ENCODE data around the gene CCNY. TPM values are rescaled to one million over a fixed set of nuclear protein-coding genes. Genes with fewer than 3 reads are reported as not detected.
"Not testable (repeated sequence)": the region's sequence is repeated elsewhere in the genome, so short reads cannot be mapped to it uniquely, and the experiment has no call there.

The CCNY gene
- total RNA-seq, 1 donor from 2014 or later: 29.4 TPM

DNA sequence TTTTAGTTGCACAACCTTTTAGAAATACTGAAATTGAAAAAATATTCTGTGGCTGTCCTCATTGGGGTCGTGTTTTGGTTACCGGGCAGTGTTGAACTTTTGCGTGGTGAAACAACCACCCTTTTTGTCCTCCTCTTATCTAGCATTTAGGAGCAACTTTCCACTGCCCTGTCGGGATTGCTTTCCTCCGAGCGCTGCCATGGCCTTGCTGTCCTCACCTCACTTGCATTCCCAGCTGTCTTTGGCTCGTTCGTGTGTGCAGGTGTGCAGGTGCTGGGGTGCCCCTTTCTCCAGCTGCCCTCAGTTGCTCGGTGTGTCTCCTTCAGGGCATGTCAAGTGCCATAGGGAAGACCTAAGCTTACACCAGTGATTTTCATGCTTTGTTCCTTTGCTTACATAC, 151.9 kb downstream of the CCNY start:
- no peak for DNase-seq

DNA sequence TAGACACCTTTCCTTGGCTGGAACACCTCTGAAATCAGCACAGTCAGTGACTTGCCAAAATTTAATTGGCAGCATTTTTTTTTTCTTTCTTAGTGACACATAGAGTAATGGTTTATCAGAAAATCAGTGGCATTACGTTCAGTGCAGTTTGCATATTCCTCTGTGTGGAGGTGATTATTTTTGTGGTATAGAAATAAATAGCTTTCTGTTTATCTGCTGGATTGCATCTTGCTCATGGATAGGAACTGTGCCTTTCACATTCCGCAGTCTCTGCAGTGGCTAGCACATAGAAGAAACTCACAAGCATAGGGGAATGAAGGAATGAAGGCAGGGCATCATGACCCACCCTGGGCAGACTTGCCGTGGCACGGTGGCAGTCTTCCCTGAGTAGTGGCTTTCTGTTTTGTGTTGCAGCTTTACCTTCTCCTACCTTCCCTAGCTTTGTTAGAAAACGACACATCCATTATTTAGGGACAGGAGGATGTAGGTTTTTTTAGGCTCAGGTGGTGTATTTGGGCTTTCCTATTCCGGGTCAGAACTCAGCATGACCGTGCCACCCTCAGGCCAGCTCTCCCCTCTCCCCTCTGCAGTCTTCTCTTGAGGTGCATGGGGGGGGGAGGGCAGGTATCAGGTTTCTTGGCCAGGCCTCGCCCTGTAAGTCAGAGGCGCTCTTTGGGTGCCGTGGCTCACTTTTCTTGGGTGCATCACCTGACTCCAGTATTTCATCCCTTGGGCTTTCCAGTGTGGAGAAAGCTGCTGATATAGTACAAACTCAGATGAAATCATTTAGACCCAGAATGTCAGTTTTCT, 156.3 kb downstream of the CCNY start:
- DNase-seq: no peak

DNA sequence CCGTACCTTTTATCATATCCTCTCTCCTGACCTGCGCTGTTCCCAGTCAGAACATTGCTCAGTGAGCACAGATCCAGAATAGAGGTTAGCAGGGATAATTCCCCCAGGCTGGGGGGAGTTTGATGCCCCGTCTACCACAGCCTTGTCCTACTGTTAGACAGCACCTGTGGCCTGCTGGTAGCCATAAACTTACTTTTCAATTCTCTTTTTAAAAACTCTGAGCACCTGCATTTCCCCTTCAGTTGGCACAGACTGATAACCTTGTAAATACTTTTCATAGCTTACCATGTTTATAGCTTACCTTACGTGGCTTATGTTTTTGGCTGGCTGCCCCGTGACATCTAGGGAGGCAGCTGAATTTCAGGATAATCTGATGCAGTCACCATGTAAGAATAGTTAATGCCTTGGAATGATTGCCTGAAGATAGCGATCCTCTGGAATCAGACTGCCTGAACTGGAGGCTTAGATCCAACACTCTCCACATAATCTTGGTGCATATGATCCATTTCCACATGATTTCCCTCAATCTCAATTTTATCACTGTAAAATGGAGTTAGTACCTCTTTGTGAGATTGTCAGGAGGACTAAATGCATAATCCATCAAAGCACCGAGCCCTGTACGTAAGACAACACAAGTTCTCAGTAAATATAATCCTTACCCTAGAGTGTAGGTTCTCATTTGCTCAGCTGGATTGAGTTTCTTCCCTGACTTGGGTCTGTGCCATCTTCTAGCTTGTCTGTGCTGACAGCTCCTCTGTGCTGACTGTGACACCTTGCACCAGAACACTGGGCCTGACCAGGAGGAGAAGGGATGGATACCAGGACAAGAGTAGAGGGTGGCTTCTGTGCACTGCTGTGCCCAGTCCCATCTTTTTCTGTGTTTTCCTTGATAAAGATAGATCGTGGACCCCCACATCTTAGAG, 157.1 kb downstream of the CCNY start:
- no peak for DNase-seq

DNA sequence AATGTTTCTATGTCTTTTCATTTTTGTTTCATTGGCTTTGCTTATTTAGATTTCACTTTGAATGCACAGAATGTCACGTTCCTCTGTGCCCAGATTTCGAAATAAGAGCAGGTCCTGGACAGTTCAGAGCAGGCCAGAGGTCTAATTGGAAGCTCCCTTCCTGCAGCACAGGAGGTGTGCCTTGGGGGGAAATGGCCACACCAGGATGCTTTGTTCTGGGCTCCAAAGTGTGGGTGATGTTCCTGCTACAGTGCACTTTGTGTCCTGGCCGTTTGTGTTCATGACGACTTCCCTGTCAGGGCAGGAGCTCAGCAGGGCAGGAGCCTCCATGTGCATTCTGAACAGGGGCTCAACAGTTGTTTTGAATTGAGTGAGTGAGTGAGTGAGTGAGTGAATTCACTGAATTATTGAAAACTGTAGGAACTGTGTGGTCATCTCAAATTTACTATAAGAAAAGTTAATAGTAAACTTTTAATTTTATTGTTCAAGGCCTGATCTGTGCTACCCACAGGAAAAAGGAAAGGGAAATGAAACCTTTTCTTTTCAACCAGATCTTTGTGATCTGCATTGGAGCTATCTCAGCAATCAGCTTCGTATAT, 159.3 kb downstream of the CCNY start:
- no peak for DNase-seq

DNA sequence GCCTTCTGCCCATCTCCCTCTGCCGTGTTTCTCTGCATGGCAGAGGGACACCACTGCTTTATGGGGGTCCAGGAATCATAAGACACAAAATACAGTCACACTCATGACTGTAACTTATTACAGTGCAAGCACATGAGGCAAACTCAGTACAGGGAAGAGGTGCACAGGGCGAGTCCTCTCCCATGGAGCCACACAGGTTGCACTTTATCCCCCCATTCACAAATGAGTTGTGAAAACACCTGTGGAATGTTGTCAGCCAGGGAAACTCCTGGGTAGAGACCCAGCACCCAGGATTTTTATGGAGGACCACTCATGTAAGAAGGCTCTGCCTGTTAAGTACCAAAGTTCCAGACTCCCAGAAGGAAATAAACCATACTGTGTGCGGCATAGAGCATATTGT, 161.6 kb downstream of the CCNY start:
- DNase-seq: no peak

DNA sequence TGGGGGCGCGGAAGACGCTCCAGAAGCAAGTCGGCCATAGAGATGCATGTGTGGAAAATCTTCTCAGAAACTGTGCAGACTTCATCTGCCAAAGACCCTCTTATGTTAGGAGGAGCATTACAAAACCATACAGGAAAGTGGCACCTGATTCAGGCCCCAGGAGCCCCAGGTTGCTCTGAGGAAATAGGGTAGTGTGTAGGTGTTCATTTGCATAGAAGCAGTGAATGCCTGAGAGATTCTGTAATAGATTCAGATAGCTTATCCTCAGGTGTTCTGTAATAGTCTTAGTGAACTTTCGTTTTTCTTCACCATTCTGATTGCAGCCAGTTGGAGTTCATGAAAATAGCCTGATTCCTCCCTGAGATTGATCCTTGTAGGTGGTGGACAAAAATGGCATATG, 162.4 kb downstream of the CCNY start:
- DNase-seq: no peak

DNA sequence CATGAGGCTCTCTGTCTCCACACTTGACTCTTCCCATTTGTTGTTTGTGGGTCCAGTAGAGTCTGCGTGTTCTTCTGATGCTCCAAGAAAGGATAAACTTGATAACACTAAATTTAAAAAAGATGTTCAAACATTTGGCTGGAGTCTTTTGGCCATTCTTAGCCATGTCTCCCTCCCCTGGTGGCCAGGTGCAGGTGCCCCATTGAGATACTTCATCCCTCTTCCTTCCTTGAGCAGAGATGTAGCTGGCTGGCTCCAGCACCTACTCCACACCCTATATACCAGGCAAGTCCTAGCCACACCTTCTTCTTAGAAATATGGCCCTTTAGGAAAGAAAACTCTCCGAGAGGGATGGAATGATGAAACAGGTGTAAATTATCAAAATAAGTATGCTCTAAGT, 165.6 kb downstream of the CCNY start:
- no peak for DNase-seq

DNA sequence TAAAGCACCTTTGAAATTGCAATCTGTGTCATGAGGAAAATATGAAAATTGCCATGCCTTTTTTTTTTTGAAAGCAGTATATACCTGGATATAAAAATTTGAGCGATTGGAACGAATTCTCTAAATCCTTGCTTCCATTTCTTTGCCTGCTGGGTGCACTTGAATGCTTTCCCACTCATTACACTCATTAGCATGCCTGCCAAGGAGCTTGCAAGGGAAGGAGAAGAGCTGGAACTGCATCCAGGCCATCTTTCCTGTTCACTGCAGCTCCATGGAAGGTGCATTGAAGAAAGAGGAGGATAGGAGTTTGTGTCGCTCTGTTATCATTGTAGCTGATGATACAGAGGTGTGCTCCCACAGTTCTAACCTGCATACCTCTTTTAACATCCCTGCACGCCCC, 166.4 kb downstream of the CCNY start:
- no peak for DNase-seq

DNA sequence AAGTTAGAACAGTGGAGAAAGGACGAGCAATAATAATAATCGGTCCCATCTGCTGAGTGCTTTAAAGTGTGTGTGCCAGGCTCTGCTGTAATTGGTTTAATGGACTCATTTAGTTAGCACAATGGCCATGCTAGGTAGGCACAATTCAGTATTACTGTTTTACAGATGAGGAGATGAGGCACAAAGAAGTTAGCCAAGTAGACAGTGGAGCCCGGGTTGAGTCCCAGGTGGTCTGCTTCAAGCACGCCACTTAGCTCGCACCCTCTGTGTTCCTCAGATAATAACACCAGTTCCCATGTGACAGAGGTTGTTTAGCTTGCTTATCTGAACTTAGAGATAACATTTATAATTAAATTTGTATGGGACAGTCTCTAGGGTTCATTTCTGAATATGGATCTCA, 167.3 kb downstream of the CCNY start:
- no peak for DNase-seq

DNA sequence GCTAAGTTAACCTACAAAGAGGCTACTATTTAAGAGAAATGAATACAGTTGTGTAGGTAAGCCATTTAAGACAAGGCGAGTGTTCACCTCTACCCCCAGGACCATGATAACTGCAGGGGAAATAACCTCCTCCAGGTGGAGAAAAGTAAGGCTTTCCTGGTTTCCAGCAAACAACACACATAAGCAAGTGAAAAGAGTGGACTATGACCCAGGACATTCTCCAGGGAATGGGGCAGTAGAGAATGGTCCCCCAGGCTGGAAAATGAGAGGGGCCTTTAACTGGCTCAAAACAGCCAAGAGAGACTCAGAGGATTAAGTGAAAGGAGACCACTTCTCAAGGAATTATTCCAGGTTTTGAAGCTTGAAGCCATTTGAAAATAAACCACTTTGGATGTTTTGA, 167.8 kb downstream of the CCNY start:
- no peak for DNase-seq

DNA sequence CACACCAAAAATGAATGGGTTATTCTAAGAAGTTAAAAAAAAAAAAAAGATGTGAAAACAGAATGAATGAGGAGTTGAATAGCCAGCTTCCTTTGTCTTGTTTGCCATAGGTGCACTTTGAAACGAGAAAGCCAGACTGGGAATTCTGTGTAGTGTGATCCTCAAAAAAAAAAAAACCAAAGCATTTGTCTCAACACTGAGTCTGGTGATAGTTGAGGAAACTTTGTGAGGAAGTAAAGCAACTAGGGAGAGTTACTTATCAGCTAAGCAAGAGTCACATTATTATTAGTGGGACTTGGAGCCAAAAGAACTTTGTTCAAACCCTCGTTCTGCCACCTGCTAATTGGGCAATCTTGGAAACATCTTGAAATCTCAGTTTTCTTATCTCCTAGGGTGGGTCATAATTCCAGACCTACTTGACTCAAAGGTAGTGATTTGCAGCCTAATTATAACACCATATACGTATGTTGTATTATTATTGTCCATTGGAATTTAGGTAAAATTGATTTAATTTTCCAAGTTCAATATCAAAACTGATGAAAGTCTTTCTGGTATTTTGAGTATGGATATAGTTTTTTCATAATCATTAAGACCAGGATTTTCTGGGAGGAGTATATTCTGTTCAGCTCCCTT, 169.0 kb downstream of the CCNY start:
- DNase-seq: no peak

DNA sequence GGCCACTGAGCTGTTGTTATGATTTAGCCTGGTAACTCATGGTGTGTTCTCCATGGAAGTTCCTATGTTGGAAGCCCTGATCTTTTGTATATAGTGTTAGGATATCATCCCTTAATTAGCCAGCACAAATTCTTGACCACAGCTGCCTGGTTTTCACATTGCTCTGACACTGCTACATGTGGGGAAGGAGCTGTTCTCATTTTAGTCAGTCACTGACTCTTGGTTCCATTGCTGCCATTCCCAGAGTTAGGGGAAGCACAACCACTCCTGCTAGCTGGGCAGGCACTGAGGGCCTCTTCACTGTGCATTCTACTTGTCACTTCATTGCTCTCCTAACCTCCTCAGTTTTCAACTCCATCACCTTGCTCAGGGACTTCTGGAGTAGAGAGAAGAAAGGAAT, 170.4 kb downstream of the CCNY start:
- no peak for DNase-seq

DNA sequence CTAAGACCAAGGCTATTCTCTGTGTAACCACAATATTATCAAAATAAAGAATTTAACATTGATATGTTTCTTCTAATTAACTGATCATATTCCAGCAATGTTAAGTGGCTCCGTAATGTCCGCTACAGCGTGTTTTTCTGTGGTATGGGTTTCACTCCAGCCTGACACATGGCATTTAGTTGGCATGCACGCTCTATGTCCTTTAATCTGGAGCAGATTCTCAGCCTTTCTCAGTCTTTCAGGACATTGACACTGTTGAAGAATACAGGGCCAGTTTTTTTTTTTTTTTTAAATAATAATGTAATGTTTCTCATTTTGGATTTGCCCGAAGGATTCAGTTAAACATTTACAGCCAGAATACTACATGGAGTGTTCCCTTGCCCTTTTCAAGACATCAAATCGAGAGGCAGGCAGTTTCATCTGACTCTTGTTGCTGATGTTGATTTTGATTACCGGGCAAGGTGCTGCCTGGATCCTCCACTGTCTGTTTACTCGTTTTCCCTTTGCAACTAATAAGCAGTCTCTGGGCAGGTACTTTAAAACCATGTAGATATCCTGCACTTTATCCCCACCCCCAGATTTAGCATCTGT, 171.3 kb downstream of the CCNY start:
- DNase-seq: no peak

DNA sequence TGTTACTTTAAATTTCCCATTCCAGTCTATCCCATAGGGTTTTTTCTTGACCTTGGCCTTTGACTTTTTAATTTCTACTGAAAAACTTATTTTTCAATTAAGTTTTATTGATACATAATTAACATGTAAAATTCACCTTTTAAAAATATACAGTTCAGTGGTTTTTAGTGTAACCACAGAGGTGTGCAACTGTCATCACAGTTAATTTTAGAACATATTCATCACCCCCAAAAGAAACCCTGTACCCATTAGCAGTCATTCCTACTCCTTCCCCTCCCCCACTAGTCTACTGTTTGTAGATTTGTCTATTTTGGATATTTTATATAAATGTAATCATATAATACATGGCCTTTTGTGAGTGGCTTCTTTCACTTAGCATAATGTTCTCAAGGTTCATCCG, 172.3 kb downstream of the CCNY start:
- no peak for DNase-seq

DNA sequence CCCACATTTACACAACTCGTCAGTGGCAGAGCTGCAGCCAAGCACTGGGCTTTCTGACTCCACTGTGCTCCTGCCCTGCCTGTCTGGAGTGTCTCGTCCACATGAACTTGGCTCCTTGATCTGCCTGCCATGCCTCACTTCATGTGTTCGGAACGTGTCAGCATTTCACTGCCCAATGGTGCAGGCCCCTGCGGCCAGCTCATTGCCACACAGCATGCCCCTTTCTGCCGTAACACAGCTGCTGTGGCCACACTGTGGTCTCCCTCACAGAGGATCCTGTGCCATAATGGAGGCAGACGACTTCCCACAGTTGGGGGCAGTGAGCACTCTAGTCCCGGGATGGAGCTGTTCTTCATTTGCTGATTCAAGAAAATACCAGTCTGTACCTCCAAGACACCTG, 174.6 kb downstream of the CCNY start:
- no peak for DNase-seq

DNA sequence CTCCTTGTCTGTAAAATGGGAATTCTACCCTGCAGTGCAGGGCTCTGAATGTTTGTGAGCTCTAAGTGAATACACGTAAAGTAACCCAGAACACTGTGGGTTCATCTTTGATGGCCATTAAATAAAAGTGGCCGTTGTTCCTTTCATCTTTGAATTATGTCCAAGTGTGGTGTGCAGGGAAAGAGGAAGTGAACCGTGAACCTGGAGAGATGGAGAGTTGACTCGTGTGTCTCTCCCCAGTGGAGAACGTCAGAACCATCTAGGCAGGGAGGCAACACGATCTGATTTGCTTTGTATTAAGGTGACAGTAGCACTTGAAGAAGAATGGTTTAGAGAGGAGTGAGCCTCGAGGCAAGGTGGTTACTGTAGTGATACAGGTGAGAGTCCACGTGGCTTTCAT, 175.3 kb downstream of the CCNY start:
- DNase-seq: no peak

DNA sequence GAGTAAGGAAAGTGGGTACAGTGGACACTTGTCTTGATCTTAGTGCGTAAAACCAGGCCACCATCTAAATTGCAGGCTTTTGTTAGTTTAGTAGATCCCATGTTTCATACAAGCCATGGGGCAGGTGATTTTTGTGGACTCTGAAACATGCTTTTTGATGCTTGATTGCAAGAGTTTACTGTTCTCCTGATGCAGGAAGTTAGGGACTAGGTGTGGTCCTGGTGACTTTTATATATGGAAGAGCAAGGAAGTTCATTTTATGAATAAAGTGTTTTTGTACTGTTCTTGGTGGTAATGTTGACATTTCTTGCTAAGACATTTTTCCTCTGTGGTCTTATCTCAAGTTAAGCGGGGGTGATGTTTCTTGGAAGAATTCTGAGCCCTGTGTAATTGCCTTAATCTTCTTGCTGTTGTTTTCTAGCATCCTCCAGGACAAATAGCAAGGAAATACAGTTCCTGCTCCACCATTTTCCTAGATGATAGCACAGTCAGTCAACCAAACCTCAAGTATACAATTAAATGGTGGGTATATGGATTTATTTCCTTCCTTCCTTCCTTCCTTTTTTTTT, 179.9 kb downstream of the CCNY start:
- no peak for DNase-seq

DNA sequence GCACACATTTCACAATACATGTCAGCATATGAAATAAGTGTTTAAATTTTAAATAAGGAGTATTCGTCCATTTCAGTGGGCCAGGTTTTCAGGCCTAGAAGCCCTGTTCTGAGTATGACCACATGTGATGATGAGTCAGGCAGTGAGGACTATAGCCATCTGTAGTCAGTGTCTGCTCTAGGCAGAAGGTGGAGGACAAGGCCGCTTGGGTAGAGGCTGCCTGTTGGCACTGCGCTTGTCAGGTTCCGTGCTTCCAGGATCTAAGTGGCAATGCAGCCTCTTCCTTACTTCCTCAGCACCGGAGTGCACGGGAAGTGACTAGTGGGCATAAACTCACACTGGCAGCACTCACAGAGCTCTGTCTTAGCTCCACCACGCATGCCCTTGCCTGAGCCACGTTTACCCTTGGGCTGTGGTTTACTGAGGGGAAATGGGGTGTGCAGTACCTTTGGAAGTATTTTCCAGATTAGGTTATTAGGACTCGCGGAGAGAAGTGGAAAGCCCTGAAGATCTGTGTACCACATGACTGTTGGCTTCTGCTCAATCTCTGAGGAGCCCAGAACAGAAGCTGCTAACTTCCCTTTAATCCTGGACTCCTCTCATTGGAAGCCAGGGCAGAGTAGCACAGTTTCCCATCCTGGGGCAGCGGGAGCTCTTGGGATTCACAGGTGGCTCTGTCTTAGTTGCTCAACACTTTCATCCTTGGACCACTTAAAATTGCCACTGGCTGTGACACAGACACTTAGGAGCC, 181.3 kb downstream of the CCNY start:
- DNase-seq: no peak

DNA sequence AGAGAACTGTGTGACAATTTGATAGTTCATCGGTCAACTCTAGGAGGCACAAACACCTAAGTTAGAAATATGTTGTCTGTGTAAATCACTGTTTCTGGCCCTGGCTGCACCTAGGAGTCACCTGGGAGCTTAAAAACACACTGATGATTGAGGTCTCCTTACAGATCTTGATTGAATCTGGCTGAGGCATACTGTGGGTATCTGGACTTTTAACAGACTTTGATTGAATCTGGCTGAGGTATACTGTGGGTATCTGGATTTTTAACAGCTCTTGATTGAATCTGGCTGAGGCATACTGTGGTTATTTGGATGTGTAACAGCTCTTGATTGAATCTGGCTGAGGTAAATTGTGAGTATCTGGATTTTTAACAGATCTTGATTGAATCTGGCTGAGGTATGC, 181.9 kb downstream of the CCNY start:
- DNase-seq: not testable (repeated sequence)

DNA sequence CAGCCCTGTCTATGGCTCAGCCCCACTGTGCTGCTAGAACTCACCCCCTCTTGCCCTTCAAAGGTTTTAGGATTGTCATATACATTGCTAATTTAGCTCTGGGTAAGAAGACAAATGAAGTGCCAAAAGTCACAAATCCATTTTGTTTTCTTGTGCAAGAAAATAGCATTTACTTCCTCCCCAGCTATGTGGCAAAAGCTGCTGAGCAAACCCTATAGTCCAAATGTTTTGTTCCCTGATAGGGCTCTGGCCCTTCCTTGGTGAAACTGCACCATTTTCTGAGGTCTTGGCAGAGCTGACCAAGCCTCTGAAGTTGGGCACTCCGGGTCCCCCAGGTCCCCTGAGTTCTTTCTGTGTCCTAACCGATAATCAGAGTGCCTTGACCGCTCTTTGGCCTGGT, 184.7 kb downstream of the CCNY start:
- DNase-seq: no peak

DNA sequence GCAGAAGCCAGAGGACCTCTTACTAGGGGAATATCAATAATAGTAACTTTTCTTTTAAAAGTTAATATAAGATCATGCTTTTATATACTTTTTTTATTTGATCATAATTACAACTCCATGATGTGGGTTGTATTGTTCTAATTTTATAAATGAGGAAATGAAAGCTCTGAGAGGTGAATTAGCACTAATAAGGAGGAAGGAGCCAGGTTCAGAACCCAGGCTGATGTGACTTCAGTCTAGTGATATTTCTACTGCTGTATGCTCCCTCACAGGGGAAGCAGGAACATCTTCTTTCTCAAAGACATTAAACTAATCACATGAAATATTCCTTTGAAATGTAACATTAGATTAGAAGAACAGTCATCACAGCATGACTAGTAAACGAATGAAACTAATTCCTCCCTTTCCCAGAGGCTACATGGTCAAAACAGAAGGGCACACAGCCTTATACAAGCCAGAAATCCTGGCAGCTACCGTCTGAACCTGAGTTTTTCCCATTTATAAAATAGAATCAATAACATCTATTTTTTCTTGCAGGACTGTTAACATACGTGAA, 187.4 kb downstream of the CCNY start:
- no peak for DNase-seq
